ENCODE results near the gene NOB1. TPM values are rescaled to one million over a fixed set of nuclear protein-coding genes. Genes with fewer than 3 reads are reported as not detected.
"Not testable (repeated sequence)": the region's sequence is repeated elsewhere in the genome, so short reads cannot be mapped to it uniquely, and the experiment has no call there.

Gene NOB1
- total and polyA plus RNA-seq, 2 of the 4 experiments (the other 2 are of a cell fraction) = 47.0 to 58.1 TPM

- H3K27me3 ChIP-seq (ENCODE audit: control insufficient read depth, insufficient read depth, low read length); DNase-seq; H3K14ac ChIP-seq (replicated peaks; ENCODE audit: low read depth, low read length); in situ Hi-C loops (cut with MboI; ENCODE audit: low sequenced_read_pairs); H3K23ac ChIP-seq (ENCODE audit: low read depth, low read length); H2BK5ac ChIP-seq (ENCODE audit: low read depth, low read length, poor library complexity, severe bottlenecking); CTCF ChIA-PET; H2BK15ac ChIP-seq (ENCODE audit: low read depth, low read length); H2BK20ac ChIP-seq (ENCODE audit: low read depth, low read length); H4K8ac ChIP-seq (ENCODE audit: low read depth in 2 of 2, low read length in 2 of 2); H3K18ac ChIP-seq (ENCODE audit: low read depth, low read length); dilution Hi-C loops (cut with HindIII; ENCODE audit: low sequenced_read_pairs, unreplicated experiment); H4K5ac ChIP-seq (ENCODE audit: low read depth, low read length); H2BK120ac ChIP-seq (ENCODE audit: low read depth, low read length); H3K36me3 ChIP-seq (ENCODE audit: control insufficient read depth, insufficient read depth, low read length); H3K4me2 ChIP-seq (ENCODE audit: low read depth, low read length); H3K9me3 ChIP-seq (ENCODE audit: control insufficient read depth, insufficient read depth, low read length); POLR2A ChIA-PET (ENCODE audit: unreplicated experiment); H2AK9ac ChIP-seq (replicated peaks; ENCODE audit: low read depth, low read length, poor library complexity); H4K91ac ChIP-seq (ENCODE audit: insufficient read depth, low read depth, low read length); H2AFZ ChIP-seq (replicated peaks; ENCODE audit: low read length, poor library complexity); H3K9ac ChIP-seq (ENCODE audit: low read depth, low read length); intact Hi-C loops (cut with micrococcal nuclease); BruUV-seq (replicated peaks); H4K20me1 ChIP-seq (ENCODE audit: insufficient read depth, low read length); H3K27ac ChIP-seq (ENCODE audit: insufficient read depth, low read length); ATAC-seq (ENCODE audit: low read depth); H2AK5ac ChIP-seq (ENCODE audit: low read depth, low read length); H3K56ac ChIP-seq (ENCODE audit: extremely low read depth, insufficient read depth, low read length); H3K4me1 ChIP-seq (ENCODE audit: control insufficient read depth, insufficient read depth, low read length); H3K9me1 ChIP-seq (ENCODE audit: insufficient read depth, low read length); H3K4me3 ChIP-seq (ENCODE audit: insufficient read depth, low read depth, low read length); H3K4ac ChIP-seq (ENCODE audit: low read depth, low read length): not testable (repeated sequence)
- H3K79me1 ChIP-seq (ENCODE audit: low read depth in 1 of 2, low read length in 2 of 2) = peaks cover 7 to 24% of the 10 kb centered on the region in 2 experiments; a peak in 3 of 4 replicates
- no CpG with 5 or more reads among the region's 5 CpGs for WGBS, 2 experiments (ENCODE audit: extremely low coverage in 2 of 2, insufficient read length in 1 of 2)
Observed at GRCh38 chr16:69731280-69731679, 23.4 kb downstream of the NOB1 start.

GRCh38 chr16:69729030-69729429 lies 25.7 kb downstream of the NOB1 start:
- H3K18ac ChIP-seq (ENCODE audit: low read depth, low read length); intact Hi-C loops (cut with micrococcal nuclease); H3K27ac ChIP-seq (ENCODE audit: insufficient read depth, low read length); H2BK15ac ChIP-seq (ENCODE audit: low read depth, low read length); H3K4me2 ChIP-seq (ENCODE audit: low read depth, low read length); H2AK9ac ChIP-seq (replicated peaks; ENCODE audit: low read depth, low read length, poor library complexity); ATAC-seq (ENCODE audit: low read depth); H3K9me1 ChIP-seq (ENCODE audit: insufficient read depth, low read length); dilution Hi-C loops (cut with HindIII; ENCODE audit: low sequenced_read_pairs, unreplicated experiment); in situ Hi-C loops (cut with MboI; ENCODE audit: low sequenced_read_pairs); H4K8ac ChIP-seq (ENCODE audit: low read depth in 2 of 2, low read length in 2 of 2); H3K14ac ChIP-seq (replicated peaks; ENCODE audit: low read depth, low read length); H2BK5ac ChIP-seq (ENCODE audit: low read depth, low read length, poor library complexity, severe bottlenecking); H3K27me3 ChIP-seq (ENCODE audit: control insufficient read depth, insufficient read depth, low read length); H3K56ac ChIP-seq (ENCODE audit: extremely low read depth, insufficient read depth, low read length); H3K36me3 ChIP-seq (ENCODE audit: control insufficient read depth, insufficient read depth, low read length); POLR2A ChIA-PET (ENCODE audit: unreplicated experiment); H3K9ac ChIP-seq (ENCODE audit: low read depth, low read length); H3K4me3 ChIP-seq (ENCODE audit: insufficient read depth, low read depth, low read length); DNase-seq; H2AFZ ChIP-seq (replicated peaks; ENCODE audit: low read length, poor library complexity); H3K23ac ChIP-seq (ENCODE audit: low read depth, low read length); BruUV-seq (replicated peaks); H3K4me1 ChIP-seq (ENCODE audit: control insufficient read depth, insufficient read depth, low read length); H4K5ac ChIP-seq (ENCODE audit: low read depth, low read length); H3K9me3 ChIP-seq (ENCODE audit: control insufficient read depth, insufficient read depth, low read length): not testable (repeated sequence)
- Histone ChIP-seq H3K79me1 (ENCODE audit: low read depth in 1 of 2, low read length in 2 of 2) (peaks cover 17 to 46% of the 10 kb centered on the region in 2 experiments), H2BK20ac (ENCODE audit: low read depth, low read length) (0 out of 2 replicates have a peak overlapping the region, but pooled peaks have one; percentile 18), H4K91ac (ENCODE audit: insufficient read depth, low read depth, low read length) (peak overlapping the region; percentile 33; the same call in 1 of the 2 replicates), H4K20me1 (ENCODE audit: insufficient read depth, low read length) (peaks cover 13% of the 10 kb centered on the region; the same call in 1 of the 2 replicates), H3K4ac (ENCODE audit: low read depth, low read length) (0 out of 2 replicates have a peak overlapping the region, but pooled peaks have one; percentile 22), H2BK120ac (ENCODE audit: low read depth, low read length) (peak overlapping the region; percentile 81), H2AK5ac (ENCODE audit: low read depth, low read length) (0 out of 2 replicates have a peak overlapping the region, but pooled peaks have one; percentile 89)
- WGBS, 2 experiments (ENCODE audit: extremely low coverage in 2 of 2, insufficient read length in 1 of 2) = 100% methylated on average over 2 of the region's 4 CpGs; no CpG with 5 or more reads in 1 of the 2 experiments
- CTCF ChIA-PET = interaction anchor here (0.6 kb wide), 1 partner anchor 509 kb away, joined by 4 read pairs; no protein-coding TSS in a partner anchor

Measured in IMR-90 (cell line).